ENCODE results near the gene CLTA. TPM values are rescaled to one million over a fixed set of nuclear protein-coding genes. Genes with fewer than 3 reads are reported as not detected.

CLTA gene
- total RNA-seq, 1 donor from 2014 or later, result 199 TPM

GRCh38 chr9:36249189-36249588, 58.5 kb downstream of the CLTA start:
- Histone ChIP-seq H3K36me3 (peaks cover 3 to 6% of the 10 kb centered on the region in 2 donors), H3K9me3 (no peaks in the 10 kb centered on the region), H3K27ac (no peak overlapping the region), H3K4me1 (peaks cover 29% of the 10 kb centered on the region), H3K27me3 (no peaks in the 10 kb centered on the region), H3K4me3 (no peak overlapping the region)
- TF ChIP-seq POLR2A (IDR thresholded peaks at IDR 0.05), result no peak
- TF ChIP-seq POLR2AphosphoS5 (IDR thresholded peaks at IDR 0.05; ENCODE audit: insufficient read depth in 1 of 2, low read depth in 1 of 2), result no peak
- TF ChIP-seq CTCF (IDR thresholded peaks at IDR 0.05), result no peak
- intact Hi-C loops (cut with DNase I), result no loop called here
- no peak for DNase-seq (ENCODE audit: extremely low spot score in 2 of 2)

- H3K9me3 ChIP-seq, result no peaks in the 10 kb centered on the region
- no peak for DNase-seq (ENCODE audit: extremely low spot score in 2 of 2)
- no peak for TF ChIP-seq POLR2A (IDR thresholded peaks at IDR 0.05)
- peak in 1 of 2 donors; percentile 18 for TF ChIP-seq POLR2AphosphoS5 (IDR thresholded peaks at IDR 0.05; ENCODE audit: insufficient read depth in 1 of 2, low read depth in 1 of 2)
- no peak overlapping the region for H3K27ac ChIP-seq
- no peak overlapping the region for H3K4me3 ChIP-seq
- H3K4me1 ChIP-seq, result peaks cover 29% of the 10 kb centered on the region
- no peaks in the 10 kb centered on the region for H3K27me3 ChIP-seq
- peaks cover 3 to 5% of the 10 kb centered on the region in 2 donors for H3K36me3 ChIP-seq
- intact Hi-C loops (cut with DNase I), result no loop called here
Measured at GRCh38 chr9:36250079-36250478, 59.4 kb downstream of the CLTA start.

GRCh38 chr9:36251428-36251827, 60.7 kb downstream of the CLTA start:
- H3K27ac ChIP-seq, result no peak overlapping the region
- peaks cover 37% of the 10 kb centered on the region for H3K4me1 ChIP-seq
- intact Hi-C loops (cut with DNase I), result no loop called here
- no peaks in the 10 kb centered on the region for H3K27me3 ChIP-seq
- no peak overlapping the region for H3K4me3 ChIP-seq
- H3K36me3 ChIP-seq, result peaks cover 0 to 5% of the 10 kb centered on the region in 2 donors
- no peak for DNase-seq (ENCODE audit: extremely low spot score in 2 of 2)
- no peaks in the 10 kb centered on the region for H3K9me3 ChIP-seq
- TF ChIP-seq POLR2AphosphoS5 (IDR thresholded peaks at IDR 0.05; ENCODE audit: insufficient read depth in 1 of 2, low read depth in 1 of 2) (no peak), CTCF (IDR thresholded peaks at IDR 0.05) (no peak), POLR2A (IDR thresholded peaks at IDR 0.05) (no peak)

GRCh38 chr9:36258208-36258995, 67.7 kb downstream of the CLTA start, which contains the start of gene GNE:
GNE (minus strand) TSS chr9:36258448; CDS start chr9:36249355, 9,093 bp downstream.
- Histone ChIP-seq H3K9me3 (no peaks in the 10 kb centered on the region), H3K36me3 (no peaks in the 10 kb centered on the region), H3K27me3 (no peaks in the 10 kb centered on the region), H3K27ac (peak within 1 kb of the TSS; percentile 96), H3K4me3 (peak within 1 kb of the TSS; percentile 73 to 100), H3K4me1 (peaks cover 31% of the 10 kb centered on the region)
- DNase-seq (ENCODE audit: extremely low spot score in 2 of 2), result peak; percentile 96 to 97
- TF ChIP-seq POLR2A (IDR thresholded peaks at IDR 0.05) (peak; percentile 15 to 75), POLR2AphosphoS5 (IDR thresholded peaks at IDR 0.05; ENCODE audit: insufficient read depth in 1 of 2, low read depth in 1 of 2) (peak; percentile 40 to 96), CTCF (IDR thresholded peaks at IDR 0.05) (no peak)
- intact Hi-C loops (cut with DNase I), result no loop called here

- Histone ChIP-seq H3K27me3 (no peaks in the 10 kb centered on the region), H3K4me3 (peak overlapping the region; percentile 73 to 100), H3K4me1 (peaks cover 26% of the 10 kb centered on the region), H3K27ac (peak overlapping the region; percentile 96), H3K36me3 (no peaks in the 10 kb centered on the region), H3K9me3 (no peaks in the 10 kb centered on the region)
- TF ChIP-seq CTCF (IDR thresholded peaks at IDR 0.05) (no peak), POLR2AphosphoS5 (IDR thresholded peaks at IDR 0.05; ENCODE audit: insufficient read depth in 1 of 2, low read depth in 1 of 2) (no peak)
- DNase-seq (ENCODE audit: extremely low spot score in 2 of 2), result peak in 1 of 2 donors; percentile 88
- intact Hi-C loops (cut with DNase I), result no loop called here
Measured at GRCh38 chr9:36258996-36259533, 68.3 kb downstream of the CLTA start.

Other genes with a start within 250 kb of the CLTA start
- gene OR2S2, start 232.8 kb upstream of the CLTA start, total RNA-seq, result not detected
- 15.5 TPM for gene RECK, start 154.0 kb upstream of the CLTA start, total RNA-seq
- gene GLIPR2, start 54.2 kb upstream of the CLTA start, total RNA-seq, result 34.9 TPM
- not detected for gene CCIN, start 21.5 kb upstream of the CLTA start, total RNA-seq
- 16.0 TPM for gene GNE, start 67.5 kb downstream of the CLTA start, total RNA-seq
- gene RNF38, start 209.3 kb downstream of the CLTA start, total RNA-seq, result 22.8 TPM